HepG2 (cell line): Measurements from ENCODE around the gene UNC5CL. TPM values are rescaled to one million over a fixed set of nuclear protein-coding genes. Genes with fewer than 3 reads are reported as not detected.

Source experiments
- CBX2 ChIP-seq, 2 experiments: fragments of 200-600 bp in 1 of 2; sonication (generic); formaldehyde crosslinking in 1 of 2; IDR thresholded peaks; 2 replicates each; pipeline versions ENCODE4 v1.7.0 to v1.8.1; 2018 to 2022; ENCODE audit warnings: low read depth in 2 of 2, low read length in 1 of 2, mild to moderate bottlenecking in 1 of 2, missing genetic modification reagents in 1 of 2
- FOXA1 ChIP-seq, 2 experiments: fragments of 450-650 bp in 1 of 2; sonication (generic) in 1 of 2; formaldehyde crosslinking in 1 of 2; IDR thresholded peaks; 2 replicates each; pipeline versions ENCODE4 v1.4.0 to v1.6.1; 2016 to 2020; ENCODE audit warnings: missing genetic modification reagents in 1 of 2
- FOXP1 ChIP-seq, 2 experiments: fragments of 450-650 bp in 1 of 2; IDR thresholded peaks; 2 replicates each; pipeline ENCODE4 v1.6.1; 2017 to 2018; ENCODE audit warnings: antibody characterized with exemption in 1 of 2
- GATAD1 ChIP-seq: IDR thresholded peaks from 2 replicates; pipeline ENCODE4 v1.6.1; 2016; ENCODE audit warnings: missing genetic modification reagents, missing compliant biosample characterization
- HNRNPLL ChIP-seq: fragments of 200-400 bp; formaldehyde crosslinking; IDR thresholded peaks from 2 replicates; pipeline ENCODE4 v1.6.1; 2017; ENCODE audit warnings: mild to moderate bottlenecking, low read depth, low read length; ENCODE audit not compliant: poor library complexity, severe bottlenecking
- IKZF4 ChIP-seq: sonication (generic); formaldehyde crosslinking; IDR thresholded peaks from 2 replicates; pipeline ENCODE4 v1.5.1; 2020; ENCODE audit warnings: borderline replicate concordance, mild to moderate bottlenecking, low read depth, missing genetic modification reagents; ENCODE audit errors: not compliant biosample characterization
- KAT2B ChIP-seq: fragments of 150-350 bp; IDR thresholded peaks from 2 replicates; pipeline ENCODE4 v1.6.1; 2014; ENCODE audit warnings: low read depth, low read length, borderline replicate concordance
- KDM6A ChIP-seq: IDR thresholded peaks from 2 replicates; pipeline ENCODE4 v1.6.1; 2016; ENCODE audit warnings: low read depth
- MIXL1 ChIP-seq: IDR thresholded peaks from 2 replicates; pipeline ENCODE4 v1.6.1; 2016
- PRDM15 ChIP-seq: sonication (generic); formaldehyde crosslinking; IDR thresholded peaks from 2 replicates; pipeline ENCODE4 v1.4.0; 2020; ENCODE audit warnings: missing genetic modification reagents
- RCOR2 ChIP-seq: IDR thresholded peaks from 2 replicates; pipeline ENCODE4 v1.6.1; 2016; ENCODE audit warnings: missing biosample characterization, missing genetic modification reagents
- SAP130 ChIP-seq: IDR thresholded peaks from 2 replicates; pipeline ENCODE4 v1.6.1; 2016; ENCODE audit warnings: low read depth
- SNAPC4 ChIP-seq: sonication (generic); formaldehyde crosslinking; IDR thresholded peaks from 2 replicates; pipeline ENCODE4 v1.4.0; 2020; ENCODE audit warnings: mild to moderate bottlenecking, missing genetic modification reagents
- TBX2 ChIP-seq: sonication (generic); formaldehyde crosslinking; IDR thresholded peaks from 2 replicates; pipeline ENCODE4 v1.5.0; 2020; ENCODE audit warnings: missing genetic modification reagents, mild to moderate bottlenecking, borderline replicate concordance
- TBX3 ChIP-seq: fragments of 450-650 bp; IDR thresholded peaks from 2 replicates; pipeline ENCODE4 v1.6.1; 2017; ENCODE audit warnings: antibody characterized with exemption, mild to moderate bottlenecking, inconsistent platforms, borderline replicate concordance
- THAP11 ChIP-seq: IDR thresholded peaks from 2 replicates; pipeline ENCODE4 v1.6.1; 2016; ENCODE audit warnings: missing biosample characterization, missing genetic modification reagents
- ZBTB21 ChIP-seq: sonication (generic); formaldehyde crosslinking; IDR thresholded peaks from 2 replicates; pipeline ENCODE4 v1.4.0; 2020; ENCODE audit warnings: missing genetic modification reagents
- ZMAT3 ChIP-seq: sonication (generic); formaldehyde crosslinking; conservative IDR thresholded peaks from 2 replicates; pipeline ENCODE4 v1.7.0; 2021; ENCODE audit warnings: missing genetic modification reagents
- ZNF225 ChIP-seq: sonication (generic); formaldehyde crosslinking; IDR thresholded peaks from 2 replicates; pipeline ENCODE4 v1.4.0; 2020; ENCODE audit warnings: mild to moderate bottlenecking, missing genetic modification reagents
- ZNF317 ChIP-seq: sonication (generic); formaldehyde crosslinking; IDR thresholded peaks from 2 replicates; pipeline ENCODE4 v1.5.0; 2020; ENCODE audit warnings: mild to moderate bottlenecking, missing genetic modification reagents
- ZNF567 ChIP-seq: sonication (generic); formaldehyde crosslinking; IDR thresholded peaks from 2 replicates; pipeline ENCODE4 v1.8.1; 2023; ENCODE audit warnings: mild to moderate bottlenecking, missing genetic modification reagents, borderline replicate concordance
- ZNF644 ChIP-seq: IDR thresholded peaks from 2 replicates; pipeline ENCODE4 v1.6.1; 2016; ENCODE audit warnings: low read depth
- ZNF780A ChIP-seq: sonication (generic); formaldehyde crosslinking; IDR thresholded peaks from 2 replicates; pipeline ENCODE4 v1.8.0; 2022; ENCODE audit warnings: mild to moderate bottlenecking, missing genetic modification reagents, moderate library complexity
- polyA plus RNA-seq, 8 experiments: library from polyadenylated mRNA; depleted of rRNA in 3 of 8; stranded (reverse) in 7 of 8; unstranded in 1 of 8; fragments of >200 nt; fragmentation: Illumina TruSeq in 4 of 8; extraction: Trizol in 4 of 8; gene quantifications; 2 replicates each; pipeline versions ENCODE4 v1.2.1 to v1.2.3, GENCODE V29; 2011 to 2016; ENCODE audit warnings: low read depth in 4 of 8, missing spikeins in 1 of 8, mixed read lengths in 1 of 8; ENCODE audit not compliant: insufficient read depth in 1 of 8
- total RNA-seq, 5 experiments: library from RNA; depleted of rRNA; stranded (reverse); fragments of >200 nt; fragmentation: Illumina TruSeq; extraction: Trizol; gene quantifications; 2 replicates each; pipeline ENCODE4 v1.2.3, GENCODE V29; 2016; ENCODE audit warnings: low read depth in 1 of 5

UNC5CL gene
- total and polyA plus RNA-seq, 2 of the 13 experiments (the other 11 are each of a cell fraction or from before 2014, with no cell fraction given): 2.4 to 2.5 TPM

- TF ChIP-seq TBX3: peak; percentile 57; the same call in 1 of the 2 replicates
- TF ChIP-seq FOXA1 (IDR thresholded peaks at IDR 0.05): no peak
- peak; percentile 68 for TF ChIP-seq FOXA1 (CRISPR knock-in tag; IDR thresholded peaks at IDR 0.05)
- TF ChIP-seq TBX2 (CRISPR knock-in tag): peak; percentile 56; the same call in 1 of the 2 replicates
- 0 out of 2 replicates have a peak, but pooled peaks have one; percentile 52 for TF ChIP-seq ZNF780A
- peak; percentile 30; the same call in 1 of the 2 replicates for TF ChIP-seq GATAD1 (CRISPR knock-in tag)
- peak; percentile 77 for TF ChIP-seq KDM6A (CRISPR knock-in tag)
- TF ChIP-seq MIXL1: peak; percentile 67; the same call in 1 of the 2 replicates
- 0 out of 2 replicates have a peak, but pooled peaks have one; percentile 33 for TF ChIP-seq KAT2B
- TF ChIP-seq CBX2 (IDR thresholded peaks at IDR 0.05; ENCODE audit: low read depth, low read length): no peak
- TF ChIP-seq CBX2 (CRISPR knock-in tag; IDR thresholded peaks at IDR 0.05; ENCODE audit: low read depth): no peak
- no peak for TF ChIP-seq HNRNPLL
- peak; percentile 58; the same call in 1 of the 2 replicates for TF ChIP-seq THAP11 (CRISPR knock-in tag)
- 0 out of 2 replicates have a peak, but pooled peaks have one; percentile 21 for TF ChIP-seq ZBTB21
- TF ChIP-seq ZNF225: no peak
- TF ChIP-seq ZNF317 (CRISPR knock-in tag): peak; percentile 43; the same call in 1 of the 2 replicates
- peak; percentile 73; the same call in 1 of the 2 replicates for TF ChIP-seq PRDM15 (CRISPR knock-in tag)
- no peak for TF ChIP-seq IKZF4 (CRISPR knock-in tag)
- no peak for TF ChIP-seq SNAPC4 (CRISPR knock-in tag)
- TF ChIP-seq RCOR2 (CRISPR knock-in tag): peak; percentile 86
- TF ChIP-seq SAP130 (CRISPR knock-in tag): peak; percentile 73
- 0 out of 2 replicates have a peak, but pooled peaks have one; percentile 28 for TF ChIP-seq ZNF644 (CRISPR knock-in tag)
- no peak for TF ChIP-seq ZMAT3 (CRISPR knock-in tag)
- no peak for TF ChIP-seq ZNF567
- no peak for TF ChIP-seq FOXP1 (IDR thresholded peaks at IDR 0.05)
- peak; percentile 63; the same call in 1 of the 2 replicates for TF ChIP-seq FOXP1 (CRISPR knock-in tag; IDR thresholded peaks at IDR 0.05)
Measured at GRCh38 chr6:41065550-41066026, 26.6 kb upstream of the UNC5CL start (continued).
